Mesenchymal stem cell (in vitro differentiated cells and primary cell): ENCODE data around the gene KCNQ2.

Source experiments
- DNase-seq: peaks from one replicate; pipeline ENCODE4 v3.0.0-alpha.2; 2013
- H2AFZ ChIP-seq: one replicate; pipeline ENCODE4 v1.6.1; 2013; ENCODE audit warnings: low read depth, mild to moderate bottlenecking, control low read depth, inconsistent platforms, low read length, moderate library complexity
- H2AK5ac ChIP-seq: 2 replicates; pipeline ENCODE4 v1.6.1; 2013; ENCODE audit warnings: low read length, moderate library complexity, mild to moderate bottlenecking, inconsistent platforms; ENCODE audit not compliant: severe bottlenecking
- H2BK120ac ChIP-seq: one replicate; pipeline ENCODE4 v1.6.1; 2013; ENCODE audit warnings: low read depth, mild to moderate bottlenecking, inconsistent platforms, low read length, moderate library complexity
- H2BK12ac ChIP-seq, 2 experiments: one replicate each; pipeline ENCODE4 v1.6.1; 2013; ENCODE audit warnings: inconsistent platforms in 2 of 2, low read length in 2 of 2, mild to moderate bottlenecking in 2 of 2, moderate library complexity in 2 of 2, control low read depth in 1 of 2
- H2BK15ac ChIP-seq: one replicate; pipeline ENCODE4 v1.6.1; 2013; ENCODE audit warnings: mild to moderate bottlenecking, low read depth, inconsistent platforms; ENCODE audit not compliant: poor library complexity, severe bottlenecking
- H2BK5ac ChIP-seq: 2 replicates; pipeline ENCODE4 v1.6.1; 2013; ENCODE audit warnings: low read depth, mild to moderate bottlenecking, low read length, control low read depth, inconsistent platforms; ENCODE audit not compliant: poor library complexity, severe bottlenecking
- H3K14ac ChIP-seq, 2 experiments: one replicate each; pipeline ENCODE4 v1.6.1; 2013; ENCODE audit warnings: inconsistent platforms in 2 of 2, low read length in 2 of 2, control low read depth in 1 of 2, mild to moderate bottlenecking in 1 of 2, moderate library complexity in 1 of 2
- H3K18ac ChIP-seq, 2 experiments: one replicate each; pipeline ENCODE4 v1.6.1; 2013; ENCODE audit warnings: inconsistent platforms in 2 of 2, low read length in 2 of 2, control low read depth in 1 of 2, low read depth in 1 of 2, mild to moderate bottlenecking in 1 of 2
- H3K23ac ChIP-seq, 2 experiments: one replicate each; pipeline ENCODE4 v1.6.1; 2013; ENCODE audit warnings: inconsistent platforms in 2 of 2, low read length in 2 of 2, mild to moderate bottlenecking in 2 of 2, moderate library complexity in 2 of 2, control low read depth in 1 of 2
- H3K27ac ChIP-seq: 2 replicates; pipeline ENCODE4 v1.5.1; 2013; ENCODE audit warnings: mild to moderate bottlenecking, moderate library complexity, low read length, control low read depth, inconsistent platforms; ENCODE audit not compliant: poor library complexity, severe bottlenecking
- H3K27me3 ChIP-seq, 2 experiments: 2 replicates each; pipeline versions ENCODE4 v1.6.1 to v1.7.0; 2013; ENCODE audit warnings: low read length in 2 of 2, mild to moderate bottlenecking in 2 of 2, moderate library complexity in 2 of 2, control low read depth in 1 of 2, inconsistent platforms in 1 of 2; ENCODE audit not compliant: control insufficient read depth in 1 of 2, insufficient read depth in 1 of 2
- H3K36me3 ChIP-seq, 2 experiments: 2 replicates each; pipeline versions ENCODE4 v1.6.1 to v1.7.0; 2013; ENCODE audit warnings: low read length in 2 of 2, control low read depth in 1 of 2, inconsistent platforms in 1 of 2, low read depth in 1 of 2, mild to moderate bottlenecking in 1 of 2; ENCODE audit not compliant: insufficient read depth in 2 of 2, control insufficient read depth in 1 of 2
- H3K4ac ChIP-seq, 2 experiments: one replicate each; pipeline ENCODE4 v1.6.1; 2013; ENCODE audit warnings: inconsistent platforms in 2 of 2, low read length in 2 of 2, mild to moderate bottlenecking in 2 of 2, moderate library complexity in 2 of 2, control low read depth in 1 of 2, low read depth in 1 of 2
- H3K4me1 ChIP-seq: 2 replicates; pipeline ENCODE4 v1.6.1; 2013; ENCODE audit warnings: low read depth, low read length, control low read depth; ENCODE audit not compliant: control insufficient read depth, insufficient read depth
- H3K4me2 ChIP-seq: 2 replicates; pipeline ENCODE4 v1.6.1; 2013; ENCODE audit warnings: low read length, mild to moderate bottlenecking, inconsistent platforms; ENCODE audit not compliant: poor library complexity, severe bottlenecking
- H3K4me3 ChIP-seq, 2 experiments: 2 replicates each; pipeline versions ENCODE4 v1.5.1 to v1.7.0; 2013; ENCODE audit warnings: low read length in 2 of 2, mild to moderate bottlenecking in 2 of 2, control low read depth in 1 of 2, low read depth in 1 of 2; ENCODE audit not compliant: insufficient read depth in 1 of 2
- H3K79me1 ChIP-seq: replicated peaks from 2 replicates; pipeline ENCODE4 v1.6.1; 2013; ENCODE audit warnings: mild to moderate bottlenecking, control low read depth, low read length, inconsistent platforms; ENCODE audit not compliant: poor library complexity, severe bottlenecking
- H3K9ac ChIP-seq: 2 replicates; pipeline ENCODE4 v1.7.0; 2013; ENCODE audit warnings: mild to moderate bottlenecking, low read length, moderate library complexity
- H3K9me3 ChIP-seq: 2 replicates; pipeline ENCODE4 v1.7.0; 2013; ENCODE audit warnings: mild to moderate bottlenecking, low read length; ENCODE audit not compliant: control insufficient read depth
- H4K8ac ChIP-seq: one replicate; pipeline ENCODE4 v1.6.1; 2013; ENCODE audit warnings: inconsistent platforms, mild to moderate bottlenecking, low read length, moderate library complexity
- H4K91ac ChIP-seq: one replicate; pipeline ENCODE4 v1.6.1; 2013; ENCODE audit warnings: mild to moderate bottlenecking, low read length, inconsistent platforms
- WGBS: methylation state at CpG from one replicate; pipeline ENCODE4 v1.1.7; 2013; ENCODE audit warnings: mixed read lengths; 5-methylcytosine and 5-hydroxymethylcytosine counted together

The KCNQ2 gene

DNA sequence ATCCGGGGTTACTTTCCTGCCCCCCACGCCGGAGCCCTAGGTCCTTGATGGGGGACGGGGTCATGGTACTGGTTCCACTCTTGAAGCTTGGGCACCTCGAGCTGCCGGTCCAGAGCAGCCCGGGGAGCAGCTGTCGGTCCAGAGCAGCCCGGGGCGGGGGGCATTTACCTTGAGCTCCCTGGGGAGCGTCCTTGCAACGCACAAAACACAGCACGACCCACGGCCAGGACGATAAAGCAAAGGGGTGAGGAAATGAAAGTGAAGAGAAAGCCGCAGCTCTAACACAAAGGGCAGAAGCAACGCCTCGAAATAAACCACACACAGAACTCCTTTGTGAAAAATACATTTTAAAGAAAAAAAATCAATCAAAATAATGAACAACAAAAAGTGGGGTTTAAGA is 39.1 kb downstream of the KCNQ2 start:
- no peaks in the 10 kb centered on the region for H3K4me1 ChIP-seq
- no peaks in the 10 kb centered on the region for H3K79me1 ChIP-seq
- H2BK12ac ChIP-seq, result no peak overlapping the region
- H3K9ac ChIP-seq, result no peak overlapping the region
- H4K8ac ChIP-seq, result no peak overlapping the region
- H4K91ac ChIP-seq, result no peak overlapping the region
- H3K27me3 ChIP-seq, result peaks cover 0 to 48% of the 10 kb centered on the region in 2 experiments
- no peak overlapping the region for H3K18ac ChIP-seq
- no peak for DNase-seq
- H3K9me3 ChIP-seq, result no peaks in the 10 kb centered on the region
- H3K27ac ChIP-seq, result no peak overlapping the region
- H2AK5ac ChIP-seq, result no peak overlapping the region
- H3K4me3 ChIP-seq, result no peak overlapping the region
- H2BK5ac ChIP-seq, result no peak overlapping the region
- WGBS, result 96% methylated on average over 12 of the region's 18 CpGs
- H2BK15ac ChIP-seq, result no peak overlapping the region
- H3K4me2 ChIP-seq, result no peak overlapping the region
- H3K4ac ChIP-seq, result no peak overlapping the region
- H2AFZ ChIP-seq, result no peak overlapping the region
- H2BK120ac ChIP-seq, result no peak overlapping the region
- no peak overlapping the region for H3K14ac ChIP-seq
- H3K36me3 ChIP-seq, result no peaks in the 10 kb centered on the region
- H3K23ac ChIP-seq, result no peak overlapping the region

DNA sequence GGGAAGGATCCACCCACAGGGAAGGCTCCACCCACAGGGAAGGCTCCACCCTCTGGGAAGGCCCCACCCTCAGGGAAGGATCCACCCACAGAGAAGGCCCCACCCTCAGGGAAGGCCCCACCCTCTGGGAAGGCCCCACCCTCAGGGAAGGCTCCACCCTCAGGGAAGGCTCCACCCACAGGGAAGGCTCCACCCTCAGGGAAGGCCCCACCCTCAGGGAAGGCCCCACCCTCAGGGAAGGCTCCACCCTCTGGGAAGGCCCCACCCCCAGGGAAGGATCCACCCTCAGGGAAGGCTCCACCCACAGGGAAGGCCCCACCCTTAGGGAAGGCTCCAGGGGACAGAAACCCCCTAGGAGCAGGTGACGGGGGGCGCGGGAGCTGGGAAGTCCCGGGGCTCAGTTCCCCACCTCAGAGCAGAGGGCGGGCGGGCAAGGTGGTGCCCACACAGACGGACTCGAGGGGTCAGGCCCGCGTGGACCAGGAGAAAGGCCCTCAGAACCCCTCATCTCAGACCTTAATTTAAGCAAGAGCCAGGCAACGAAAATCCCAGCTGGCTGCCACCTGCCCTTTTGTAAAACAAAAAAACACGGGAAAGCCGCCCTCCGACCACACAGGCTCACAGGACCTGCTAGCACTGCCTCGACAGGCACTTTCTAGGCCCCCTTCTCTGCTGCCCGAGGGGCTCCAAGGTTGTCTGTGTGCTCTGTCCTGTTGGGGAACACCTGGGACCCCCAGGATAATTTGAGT is 39.7 kb downstream of the KCNQ2 start:
- H2BK12ac ChIP-seq, result no peak overlapping the region
- no peak overlapping the region for H4K91ac ChIP-seq
- no peak overlapping the region for H3K23ac ChIP-seq
- H2BK15ac ChIP-seq, result no peak overlapping the region
- 85% methylated on average over 16 of the region's 16 CpGs for WGBS
- no peak overlapping the region for H3K4me2 ChIP-seq
- no peak overlapping the region for H3K18ac ChIP-seq
- no peak overlapping the region for H3K27ac ChIP-seq
- no peak overlapping the region for H3K4ac ChIP-seq
- no peak overlapping the region for H2AK5ac ChIP-seq
- no peaks in the 10 kb centered on the region for H3K9me3 ChIP-seq
- H2AFZ ChIP-seq, result no peak overlapping the region
- peaks cover 0 to 46% of the 10 kb centered on the region in 2 experiments for H3K27me3 ChIP-seq
- no peak overlapping the region for H3K9ac ChIP-seq
- no peaks in the 10 kb centered on the region for H3K79me1 ChIP-seq
- H3K14ac ChIP-seq, result no peak overlapping the region
- H4K8ac ChIP-seq, result no peak overlapping the region
- H2BK5ac ChIP-seq, result no peak overlapping the region
- H3K4me3 ChIP-seq, result no peak overlapping the region
- no peak for DNase-seq
- H3K4me1 ChIP-seq, result no peaks in the 10 kb centered on the region
- H3K36me3 ChIP-seq, result no peaks in the 10 kb centered on the region
- no peak overlapping the region for H2BK120ac ChIP-seq

DNA sequence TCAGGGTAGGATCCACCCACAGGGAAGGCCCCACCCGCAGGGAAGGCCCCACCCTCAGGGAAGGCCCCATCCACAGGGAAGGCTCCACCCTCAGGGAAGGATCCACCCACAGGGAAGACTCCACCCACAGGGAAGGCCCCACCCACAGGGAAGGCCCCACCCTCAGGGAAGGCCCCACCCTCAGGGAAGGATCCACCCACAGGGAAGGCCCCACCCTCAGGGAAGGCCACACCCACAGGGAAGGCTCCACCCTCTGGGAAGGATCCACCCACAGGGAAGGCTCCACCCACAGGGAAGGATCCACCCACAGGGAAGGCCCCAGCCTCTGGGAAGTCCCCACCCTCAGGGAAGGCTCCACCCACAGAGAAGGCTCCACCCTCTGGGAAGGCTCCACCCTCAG is 40.5 kb downstream of the KCNQ2 start:
- H3K79me1 ChIP-seq, result no peaks in the 10 kb centered on the region
- no peak overlapping the region for H3K4me2 ChIP-seq
- 57% methylated on average over 1 of the region's 1 CpG for WGBS
- H2BK5ac ChIP-seq, result no peak overlapping the region
- H2AFZ ChIP-seq, result no peak overlapping the region
- no peak overlapping the region for H2BK12ac ChIP-seq
- H3K4ac ChIP-seq, result no peak overlapping the region
- peaks cover 0 to 40% of the 10 kb centered on the region in 2 experiments for H3K27me3 ChIP-seq
- H2BK120ac ChIP-seq, result no peak overlapping the region
- no peaks in the 10 kb centered on the region for H3K9me3 ChIP-seq
- H3K23ac ChIP-seq, result no peak overlapping the region
- H3K14ac ChIP-seq, result no peak overlapping the region
- no peak overlapping the region for H4K91ac ChIP-seq
- no peak overlapping the region for H2AK5ac ChIP-seq
- no peak overlapping the region for H2BK15ac ChIP-seq
- no peak overlapping the region for H4K8ac ChIP-seq
- no peak overlapping the region for H3K4me3 ChIP-seq
- H3K27ac ChIP-seq, result no peak overlapping the region
- no peaks in the 10 kb centered on the region for H3K36me3 ChIP-seq
- no peak overlapping the region for H3K9ac ChIP-seq
- no peak for DNase-seq
- no peak overlapping the region for H3K18ac ChIP-seq
- no peaks in the 10 kb centered on the region for H3K4me1 ChIP-seq

DNA sequence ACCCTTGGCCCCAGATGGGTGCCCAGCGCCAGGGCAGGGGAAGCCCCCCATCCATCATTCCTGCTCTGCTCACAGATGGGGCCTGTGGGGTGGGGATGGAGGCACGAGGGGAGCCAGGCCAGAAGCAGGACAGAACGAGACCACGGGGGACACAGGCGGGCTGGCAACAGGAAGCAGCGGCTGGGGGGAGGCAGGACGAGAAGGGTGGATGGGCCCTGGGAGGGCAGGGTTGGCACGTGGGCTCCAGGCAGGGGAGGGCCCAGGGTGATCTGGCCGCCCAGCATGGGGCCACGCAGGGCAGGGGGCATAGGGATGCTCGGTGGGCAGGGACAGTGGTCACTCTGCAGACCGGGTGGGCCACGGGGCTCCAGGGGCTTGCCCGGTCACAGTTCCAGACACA is 41.6 kb downstream of the KCNQ2 start:
- H3K9me3 ChIP-seq, result no peaks in the 10 kb centered on the region
- 90% methylated on average over 14 of the region's 14 CpGs for WGBS
- H3K14ac ChIP-seq, result no peak overlapping the region
- no peaks in the 10 kb centered on the region for H3K4me1 ChIP-seq
- H2BK12ac ChIP-seq, result no peak overlapping the region
- H3K79me1 ChIP-seq, result no peaks in the 10 kb centered on the region
- H3K4me2 ChIP-seq, result no peak overlapping the region
- H3K27me3 ChIP-seq, result peaks cover 0 to 34% of the 10 kb centered on the region in 2 experiments
- H3K23ac ChIP-seq, result no peak overlapping the region
- no peaks in the 10 kb centered on the region for H3K36me3 ChIP-seq
- no peak overlapping the region for H3K27ac ChIP-seq
- H3K4ac ChIP-seq, result no peak overlapping the region
- H4K91ac ChIP-seq, result no peak overlapping the region
- H2BK5ac ChIP-seq, result no peak overlapping the region
- no peak overlapping the region for H2AFZ ChIP-seq
- no peak overlapping the region for H3K9ac ChIP-seq
- no peak for DNase-seq
- H2AK5ac ChIP-seq, result no peak overlapping the region
- no peak overlapping the region for H3K4me3 ChIP-seq
- no peak overlapping the region for H4K8ac ChIP-seq
- H2BK120ac ChIP-seq, result no peak overlapping the region
- no peak overlapping the region for H2BK15ac ChIP-seq
- no peak overlapping the region for H3K18ac ChIP-seq
